ENCODE data around the gene EXD3.

GRCh38 chr9:137300567-137301080, 122.3 kb downstream of the EXD3 start:
- TF ChIP-seq POLR2A (IDR thresholded peaks at IDR 0.05; ENCODE audit: low read depth), result no peak
- TF ChIP-seq EP300 (IDR thresholded peaks at IDR 0.05), result no peak
- TF ChIP-seq CTCF (IDR thresholded peaks at IDR 0.05), result no peak
- no peak for TF ChIP-seq POLR2AphosphoS5 (IDR thresholded peaks at IDR 0.05)

Data from esophagus muscularis mucosa (tissue), 4 donors.